Smooth muscle cell of the brain vasculature (primary cell): ENCODE results near the gene SYNGR1.

Experiments
- DNase-seq: peaks from one replicate; pipeline ENCODE4 v3.0.0-alpha.2; 2012; ENCODE audit warnings: low read depth, low spot score

Gene SYNGR1

GRCh38 chr22:39429186-39429585 is 79.4 kb downstream of the SYNGR1 start:
- DNase-seq, result no peak

GRCh38 chr22:39429916-39430575 is 80.3 kb downstream of the SYNGR1 start:
- no peak for DNase-seq

- no peak for DNase-seq
Measured at GRCh38 chr22:39430576-39431150, 80.9 kb downstream of the SYNGR1 start.

GRCh38 chr22:39431216-39431801 is 81.5 kb downstream of the SYNGR1 start:
- no peak for DNase-seq

GRCh38 chr22:39431821-39432251 is 82.0 kb downstream of the SYNGR1 start:
- DNase-seq, result no peak

- DNase-seq, result no peak
Measured at GRCh38 chr22:39432361-39432811, 82.6 kb downstream of the SYNGR1 start.

GRCh38 chr22:39433476-39434242 is 83.9 kb downstream of the SYNGR1 start:
- no peak for DNase-seq

GRCh38 chr22:39434243-39434653 is 84.5 kb downstream of the SYNGR1 start:
- no peak for DNase-seq

- DNase-seq, result no peak
Measured at GRCh38 chr22:39434721-39435120, 84.9 kb downstream of the SYNGR1 start.
